Astrocyte of the hippocampus (primary cell): Measurements from ENCODE around the gene PRR7.
"Not testable (repeated sequence)": the region's sequence is repeated elsewhere in the genome, so short reads cannot be mapped to it uniquely, and the experiment has no call there.

Source experiments
- DNase-seq: peaks from one replicate; pipeline ENCODE4 v3.0.0; 2011; ENCODE audit warnings: low read depth, low spot score

Gene PRR7, protein sequence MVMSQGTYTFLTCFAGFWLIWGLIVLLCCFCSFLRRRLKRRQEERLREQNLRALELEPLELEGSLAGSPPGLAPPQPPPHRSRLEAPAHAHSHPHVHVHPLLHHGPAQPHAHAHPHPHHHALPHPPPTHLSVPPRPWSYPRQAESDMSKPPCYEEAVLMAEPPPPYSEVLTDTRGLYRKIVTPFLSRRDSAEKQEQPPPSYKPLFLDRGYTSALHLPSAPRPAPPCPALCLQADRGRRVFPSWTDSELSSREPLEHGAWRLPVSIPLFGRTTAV

DNA sequence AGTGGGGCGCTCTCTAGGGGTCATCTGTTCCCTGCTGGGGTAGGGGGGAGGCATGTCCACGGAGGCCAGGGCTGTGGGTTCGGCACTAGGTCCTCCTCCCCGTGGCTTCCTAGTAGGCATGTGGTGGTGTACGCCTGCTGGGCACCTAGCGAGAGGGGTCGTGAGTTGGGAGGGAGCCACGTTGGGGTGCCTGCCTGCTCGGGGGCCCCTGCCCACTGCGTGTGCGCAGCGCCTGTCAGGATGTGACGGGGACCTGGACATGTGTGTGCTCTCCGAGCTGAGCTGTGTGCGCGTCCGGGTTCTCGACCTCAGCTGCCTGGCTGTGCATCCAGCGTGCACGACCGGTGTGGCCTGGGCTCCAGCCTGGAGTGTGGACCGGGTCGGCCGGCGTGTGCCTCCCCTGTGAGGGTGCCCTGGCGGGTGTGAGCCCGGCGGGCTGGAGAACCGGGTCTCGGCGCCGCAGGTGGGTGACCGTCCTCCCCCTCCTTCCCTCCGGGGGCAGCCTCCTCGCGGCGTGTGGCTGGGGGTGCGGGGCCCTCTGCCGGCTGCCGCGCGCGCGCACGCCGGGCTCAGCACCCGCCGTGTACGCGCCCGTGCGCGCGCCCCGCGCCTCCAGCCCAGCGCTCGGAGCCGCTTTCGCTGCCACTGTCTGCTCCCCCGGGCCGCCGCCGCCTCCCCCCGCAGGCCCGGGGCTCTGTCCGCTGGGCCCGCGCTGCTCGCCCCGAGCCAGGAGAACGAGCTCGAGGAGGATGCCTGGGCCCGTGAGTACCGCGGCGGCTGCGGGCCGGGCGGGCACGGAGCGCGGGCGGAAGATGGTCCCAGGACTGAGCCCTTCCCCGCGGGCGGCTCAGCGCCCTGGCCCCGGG is at the start of gene PRR7:
PRR7 (plus strand) TSS at position 615 of the 866 bp plus-strand sequence. CDS start 8,254 bp downstream, outside the sequence.
- DNase-seq = peak; percentile 93

DNA sequence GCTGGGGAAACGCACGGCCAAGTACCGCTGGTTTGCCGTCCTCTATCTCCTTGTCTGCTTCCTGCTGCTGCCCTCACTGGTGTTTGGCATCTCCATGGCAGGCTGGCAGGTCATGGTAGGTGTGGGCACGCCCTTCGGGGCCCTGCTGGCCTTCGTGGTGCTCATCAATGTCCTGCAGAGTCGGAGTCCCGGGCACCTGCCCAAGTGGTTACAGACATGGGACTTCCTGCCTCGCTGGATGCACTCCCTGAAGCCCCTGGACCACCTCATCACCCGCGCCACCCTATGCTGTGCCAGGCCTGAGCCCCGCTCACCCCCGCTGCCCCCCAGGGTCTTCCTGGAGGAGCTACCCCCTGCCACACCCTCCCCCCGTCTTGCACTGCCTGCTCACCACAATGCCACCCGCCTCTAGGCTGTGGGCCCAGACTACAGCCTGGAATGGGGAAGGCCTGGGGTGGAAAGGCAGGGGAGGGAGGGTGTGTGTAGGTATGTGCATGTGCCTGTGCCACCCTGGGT is 48.7 kb upstream of the PRR7 start:
- DNase-seq = no peak

DNA sequence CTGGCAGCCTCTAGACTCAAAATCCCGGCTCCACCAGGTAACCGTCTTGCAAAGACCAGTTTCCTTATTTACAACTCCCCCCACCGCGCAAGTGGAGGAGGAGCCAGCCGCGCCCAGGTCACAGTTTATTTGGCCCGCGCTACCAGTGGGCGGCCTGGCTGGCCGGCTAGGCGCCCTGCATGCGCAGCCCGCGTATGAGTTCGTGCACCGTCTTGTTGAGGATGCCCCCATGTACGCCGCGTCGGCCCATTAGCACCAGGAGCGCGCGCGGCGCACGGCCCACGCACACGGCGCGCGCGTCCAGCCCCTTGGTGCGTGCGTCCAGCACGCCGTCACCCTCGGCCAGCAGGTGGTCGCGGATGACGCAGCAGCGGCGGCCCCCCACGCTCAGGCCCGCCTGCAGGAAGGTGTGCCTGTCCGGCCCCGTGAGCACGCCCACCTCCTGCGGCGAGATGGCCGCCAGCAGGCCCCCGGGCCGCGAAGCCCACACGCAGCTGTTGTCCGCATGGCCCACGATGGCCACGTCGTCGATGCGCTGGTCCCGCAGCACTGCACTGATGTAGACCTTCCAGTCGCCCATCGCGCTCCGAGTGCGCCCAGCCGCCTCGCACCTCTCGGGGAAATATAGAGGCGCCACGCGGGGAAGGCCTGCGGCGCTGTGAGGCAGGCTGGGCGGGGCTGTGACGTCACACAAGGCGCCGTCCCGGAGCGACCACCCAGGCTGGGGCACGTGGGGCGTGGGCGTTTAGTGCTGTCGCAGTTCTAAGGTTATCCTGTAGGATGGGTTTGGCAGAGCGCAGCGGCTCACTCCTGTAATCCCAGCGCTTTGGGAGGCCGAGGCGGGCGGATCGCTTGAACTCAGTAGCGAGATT is 46.4 kb upstream of the PRR7 start, which contains the start of gene PFN3:
PFN3 (minus strand) TSS at position 665 of the 872 bp plus-strand sequence; CDS start at position 580, 85 bp downstream.
- DNase-seq = peak; percentile 48

DNA sequence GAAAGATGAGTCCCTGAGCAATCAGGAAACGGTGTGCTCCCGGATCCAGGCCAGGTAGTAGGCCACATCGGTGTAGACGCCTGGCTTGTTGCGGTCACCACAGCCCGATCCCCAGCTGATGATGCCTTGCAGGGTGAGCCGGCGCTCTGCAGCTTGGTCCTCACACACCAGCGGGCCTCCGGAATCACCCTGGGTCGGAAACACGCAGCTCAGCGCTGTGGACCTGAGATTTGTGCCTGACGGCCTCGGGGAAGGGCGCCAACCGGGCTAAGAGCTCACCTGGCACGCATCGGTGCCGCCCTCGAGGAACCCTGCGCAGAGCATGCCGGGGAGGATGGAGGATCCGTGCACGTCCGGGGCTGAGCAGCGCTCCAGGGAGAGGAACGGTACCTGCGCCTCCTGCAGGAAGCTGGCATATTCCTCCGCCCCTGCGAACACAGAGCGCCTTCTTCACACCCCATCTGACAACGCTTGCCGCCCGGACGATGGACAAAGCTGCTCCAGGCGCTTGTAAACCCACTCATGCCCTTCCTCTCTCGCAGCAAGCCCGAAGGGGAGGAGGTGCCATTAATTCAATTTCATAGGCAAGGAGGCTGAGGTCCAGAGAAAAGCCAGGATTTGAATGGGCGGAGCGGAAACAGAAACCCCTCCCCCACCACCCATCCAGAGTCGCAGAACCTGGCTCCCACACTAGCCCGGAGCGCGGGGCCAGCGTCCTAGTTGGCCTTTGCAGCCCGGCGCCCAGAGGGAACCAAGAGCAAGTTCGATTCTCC is 44.2 kb upstream of the PRR7 start:
- DNase-seq = peak; percentile 81

DNA sequence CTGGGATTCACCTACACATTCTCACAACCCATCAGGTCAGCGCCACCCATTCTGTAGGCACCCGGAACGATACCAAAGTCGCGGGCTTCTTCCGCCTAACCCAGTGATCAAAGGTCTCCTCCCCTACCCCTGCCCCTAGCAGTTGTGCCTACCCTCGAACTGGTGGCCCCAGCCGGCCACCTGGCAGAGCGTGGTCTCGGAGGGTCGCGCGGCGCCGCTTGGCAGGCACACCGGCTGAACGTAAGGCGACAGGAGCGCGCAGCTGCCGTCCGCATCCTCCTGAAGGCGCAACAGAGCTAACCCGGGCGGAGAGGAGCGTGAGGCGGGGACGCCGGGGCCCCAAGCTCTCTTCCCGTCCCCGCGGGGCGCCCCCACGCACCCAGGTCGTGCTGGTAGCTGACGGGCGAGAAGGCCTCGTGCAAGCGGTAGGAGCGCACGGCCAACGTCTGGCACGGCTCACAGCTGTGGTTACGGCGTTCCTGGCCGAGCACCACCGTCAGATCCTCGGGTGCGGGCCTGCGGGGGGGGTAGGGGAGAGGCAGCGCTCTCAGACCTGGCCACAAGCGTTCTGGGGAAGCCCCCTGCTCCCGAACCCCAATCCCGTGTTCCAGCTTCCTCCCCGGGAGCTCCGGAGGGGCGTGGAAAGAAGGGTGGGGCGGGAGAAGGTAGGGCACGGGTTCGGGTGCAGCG is 43.4 kb upstream of the PRR7 start:
- no peak for DNase-seq

DNA sequence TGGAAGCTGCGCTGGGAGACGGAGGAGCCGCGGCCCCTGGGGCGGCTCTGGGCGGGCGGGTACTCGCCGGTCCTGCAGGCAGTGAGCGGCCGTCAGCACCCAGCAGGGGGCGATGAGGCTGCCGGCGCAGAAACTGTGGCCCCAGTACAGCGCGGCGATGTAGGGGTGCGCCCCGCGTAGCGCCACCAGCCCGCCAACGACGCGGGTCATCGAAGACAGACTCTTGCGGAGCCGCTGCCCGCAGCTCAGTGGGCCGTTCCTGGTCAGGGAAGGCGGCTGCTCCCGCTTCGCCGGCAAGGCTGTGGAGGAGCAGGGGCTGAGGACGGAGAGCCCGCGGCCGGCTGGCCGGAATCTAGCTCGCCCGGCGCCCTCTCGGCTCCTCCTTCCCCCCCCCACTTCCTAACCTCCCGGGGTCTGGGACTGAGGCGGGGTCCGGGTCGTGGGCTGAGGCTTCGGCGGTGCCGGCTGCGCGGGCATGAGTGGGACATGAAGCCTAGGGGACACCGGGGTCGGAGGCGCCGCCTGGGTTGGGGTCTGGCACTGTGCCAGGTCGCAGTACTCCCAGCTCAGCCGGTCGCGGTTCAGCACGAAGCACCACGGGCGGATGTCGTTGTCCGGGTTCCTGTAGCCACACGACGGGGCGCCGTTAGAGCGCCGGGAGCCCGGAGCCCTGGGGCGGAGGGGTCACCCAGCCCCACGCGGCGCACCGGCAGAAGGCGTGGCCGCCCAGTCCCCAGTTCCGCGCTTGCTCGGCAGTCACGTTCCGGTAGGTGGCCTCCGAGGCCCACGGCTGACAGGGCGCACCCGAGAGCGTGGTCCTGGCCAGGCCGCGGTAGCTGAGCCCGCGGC is 42.6 kb upstream of the PRR7 start:
- DNase-seq = peak; percentile 90

DNA sequence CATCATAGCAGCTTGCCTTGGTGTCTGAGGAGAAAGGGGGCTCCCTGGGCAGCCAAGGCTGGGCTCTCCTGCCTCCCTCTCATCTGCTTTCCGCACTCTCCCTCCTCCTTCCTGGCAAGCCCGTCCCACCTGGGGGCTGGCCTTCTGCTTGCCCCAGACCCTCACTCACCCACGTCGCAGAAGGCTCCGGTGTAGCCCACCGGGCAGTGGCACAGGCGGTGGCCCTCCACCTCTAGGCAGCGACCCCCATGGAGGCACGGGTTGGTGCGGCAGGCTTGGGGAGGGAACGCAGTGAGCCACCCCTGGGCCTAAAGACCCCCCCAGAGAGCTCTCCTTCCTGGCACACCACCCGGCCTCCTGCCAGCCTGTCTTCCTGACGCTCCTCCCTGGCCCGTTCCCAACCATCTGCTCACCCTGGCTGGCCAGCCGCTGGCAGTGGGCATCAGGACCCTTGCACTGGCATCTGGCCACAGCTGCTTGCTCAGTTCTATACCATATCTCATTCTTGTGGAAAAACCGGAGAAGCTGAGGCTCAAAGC is 41.9 kb upstream of the PRR7 start:
- no peak for DNase-seq

DNA sequence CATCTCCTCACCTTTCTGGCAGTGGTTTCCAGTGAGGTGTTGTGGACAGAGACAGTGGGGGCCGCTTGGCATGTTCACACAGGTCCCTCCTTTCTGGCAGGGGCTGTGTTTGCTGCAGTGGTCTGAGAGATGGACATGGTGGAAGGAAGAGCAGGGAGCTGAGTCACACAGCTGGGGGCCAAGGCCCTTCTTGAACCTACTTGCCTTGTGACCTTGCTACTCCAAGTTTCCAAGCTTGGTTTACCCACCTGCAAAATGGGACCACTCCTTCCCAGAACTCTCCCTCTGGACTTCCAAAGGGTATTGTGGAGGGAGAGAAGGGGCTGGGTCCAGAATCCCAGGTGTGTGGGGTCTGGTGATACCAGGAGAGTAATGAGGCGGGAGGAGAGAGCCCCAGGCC is 41.3 kb upstream of the PRR7 start:
- no peak for DNase-seq

DNA sequence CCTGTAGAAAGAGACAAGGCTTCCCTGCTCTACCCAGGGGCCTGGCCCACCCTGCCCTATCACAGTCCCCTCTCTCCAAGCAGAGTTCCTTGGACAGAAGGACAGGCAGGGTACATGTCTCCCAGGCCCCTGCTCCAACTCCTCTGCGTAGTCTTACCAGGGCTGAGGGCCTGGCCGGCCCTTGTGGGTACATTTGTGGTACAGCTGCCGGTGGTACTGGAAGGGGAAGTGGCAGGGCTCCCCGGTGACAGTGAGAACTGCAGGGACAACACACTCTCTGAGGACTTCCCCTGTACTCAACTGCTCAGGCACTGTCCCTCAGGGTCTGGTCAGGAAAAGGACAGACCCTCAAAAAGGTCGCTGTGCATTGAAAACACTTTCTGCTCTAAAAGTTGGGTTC is 40.8 kb upstream of the PRR7 start:
- no peak for DNase-seq

DNA sequence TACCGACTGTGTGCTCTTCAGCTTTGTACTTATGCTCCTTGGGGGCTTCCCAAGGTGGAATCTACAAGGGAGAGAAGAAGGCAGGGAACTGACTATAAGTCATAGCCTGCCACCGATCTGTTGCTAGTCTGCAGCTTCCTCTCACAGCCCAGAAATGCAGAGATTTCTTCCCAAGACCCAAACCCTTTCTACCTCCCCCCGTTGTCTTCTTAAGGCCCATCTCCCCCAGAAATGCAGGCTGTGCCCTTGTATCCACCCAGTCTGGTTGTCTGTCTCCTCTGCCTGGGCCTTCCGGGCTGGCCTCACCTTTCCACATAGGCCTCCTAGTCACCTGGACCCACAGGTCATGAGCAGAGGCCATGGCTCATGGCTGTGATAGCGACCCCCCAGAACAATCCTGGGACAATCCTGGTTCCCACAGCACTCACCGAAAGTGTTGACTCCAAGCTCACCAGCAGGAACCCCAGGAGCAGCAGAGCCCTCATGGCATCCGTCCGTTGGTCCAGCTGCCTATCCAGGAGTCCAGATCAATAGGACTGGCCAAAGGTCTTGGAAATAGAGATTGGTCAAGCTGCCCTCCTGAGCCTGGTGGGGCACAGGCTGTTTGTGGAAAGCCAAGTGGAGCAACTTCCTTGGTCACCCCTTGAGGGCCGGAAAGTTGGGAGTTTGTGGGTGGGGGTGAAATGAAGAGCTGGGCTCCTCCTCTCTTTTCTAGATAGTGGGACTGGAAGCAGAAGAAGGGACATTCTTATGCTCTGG is 37.4 kb upstream of the PRR7 start, which contains the start of gene F12:
F12 (minus strand) TSS at position 522 of the 759 bp plus-strand sequence; CDS start at position 485, 37 bp downstream.
- DNase-seq = no peak

DNA sequence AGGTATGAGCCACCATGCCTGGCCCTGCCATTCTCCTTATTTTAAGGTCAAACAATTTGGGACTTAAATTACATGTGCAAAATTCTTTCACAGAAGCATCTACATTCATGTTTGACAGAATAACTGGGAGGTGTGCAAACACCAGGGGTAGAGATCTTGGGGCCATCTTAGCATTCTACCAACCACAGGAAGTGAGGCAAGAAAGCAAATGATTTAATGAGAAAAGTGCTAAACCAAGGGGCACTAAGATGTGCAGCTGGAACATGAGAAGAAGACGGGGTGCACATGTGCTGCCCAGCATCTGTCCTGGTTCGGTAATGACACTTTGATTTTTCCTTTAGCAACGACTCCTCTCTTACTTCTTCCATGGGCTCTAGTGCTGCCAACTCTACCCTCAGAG is 36.0 kb upstream of the PRR7 start:
- DNase-seq = no peak

DNA sequence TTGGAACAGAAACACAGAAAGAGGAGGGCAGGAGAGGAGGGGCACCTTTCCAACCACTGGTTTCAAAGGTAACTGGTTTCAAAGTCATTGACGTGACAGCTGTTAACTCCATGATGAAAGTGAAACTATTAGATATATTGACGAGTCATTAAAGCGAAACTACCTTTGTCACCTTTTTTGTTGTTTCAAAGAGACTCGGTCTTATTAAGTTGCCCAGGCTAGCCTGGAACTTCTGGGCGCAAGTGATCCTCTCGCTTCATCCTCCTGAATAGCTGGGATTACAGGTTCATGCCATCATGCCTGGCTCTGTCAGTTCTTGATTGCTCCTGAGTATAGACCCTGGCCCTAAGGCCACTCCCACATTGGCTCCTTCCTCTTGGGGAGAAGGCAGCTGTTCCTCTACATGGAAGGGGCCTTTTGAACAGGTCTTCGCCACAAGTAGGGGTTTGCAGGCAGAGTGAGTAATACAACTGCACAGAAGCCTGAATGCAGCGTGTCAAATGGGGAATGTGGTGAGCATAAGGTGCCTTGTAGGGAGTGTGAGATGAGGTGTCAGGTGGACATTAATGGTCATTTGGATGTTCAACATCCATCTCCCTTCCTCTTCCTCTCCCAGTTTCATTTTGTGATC is 33.9 kb upstream of the PRR7 start:
- DNase-seq = no peak

DNA sequence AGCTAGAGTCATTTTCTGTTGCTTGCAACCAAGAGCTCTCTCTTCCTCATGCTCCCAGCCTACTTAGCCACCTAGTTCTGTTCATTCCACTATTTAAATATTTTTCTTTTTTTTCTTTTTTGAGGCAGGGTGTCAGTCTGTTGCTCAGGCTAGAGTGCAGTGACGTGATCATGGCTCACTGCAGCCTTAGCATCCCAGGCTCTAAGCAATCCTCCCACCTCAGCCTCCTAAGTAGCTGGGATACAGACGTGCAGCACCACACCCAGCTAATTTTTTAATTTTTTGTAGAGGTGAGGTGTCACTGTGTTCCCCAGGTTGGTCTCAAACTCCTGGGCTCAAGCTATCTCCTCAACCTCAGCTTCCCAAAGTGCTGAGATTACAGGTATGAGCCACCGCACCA is 32.1 kb upstream of the PRR7 start:
- DNase-seq = no peak

DNA sequence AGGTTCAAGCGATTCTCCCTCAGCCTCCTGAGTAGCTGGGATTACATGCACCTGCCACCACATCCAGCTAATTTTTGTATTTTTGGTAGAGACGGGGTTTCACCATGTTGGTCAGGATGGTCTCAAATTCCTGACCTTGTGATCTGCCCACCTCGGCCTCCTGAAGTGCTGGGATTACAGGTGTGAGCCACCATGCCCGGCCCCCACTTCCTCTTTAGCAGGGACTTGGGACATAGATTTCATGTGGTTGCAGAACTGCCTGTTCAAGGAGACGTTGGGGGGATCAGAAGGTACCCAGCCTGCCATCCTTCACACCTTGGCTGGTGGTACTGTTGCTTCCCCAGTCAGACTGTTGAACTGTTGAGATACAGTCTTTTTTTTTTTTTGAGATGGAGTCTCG is 29.5 kb upstream of the PRR7 start:
- DNase-seq = not testable (repeated sequence)

DNA sequence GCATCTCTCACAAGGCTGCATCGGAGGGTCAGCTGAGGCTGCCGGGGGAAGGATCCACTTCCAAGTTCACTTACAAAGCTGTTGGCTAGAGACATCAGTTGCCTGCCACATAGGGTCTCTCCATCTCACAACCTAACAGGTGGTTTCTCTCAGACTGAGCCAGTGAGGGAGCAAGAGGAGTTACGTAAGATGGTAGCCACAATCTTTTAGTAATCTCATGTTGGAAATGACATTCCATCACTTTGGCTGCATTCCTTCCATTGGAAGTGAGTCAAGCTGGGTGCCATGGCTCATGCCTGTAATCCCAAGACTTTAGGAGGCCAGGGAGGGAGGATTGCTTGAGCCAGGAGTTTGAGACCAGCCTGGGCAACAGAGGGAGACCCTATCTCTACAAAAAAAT is 27.6 kb upstream of the PRR7 start:
- DNase-seq = no peak

DNA sequence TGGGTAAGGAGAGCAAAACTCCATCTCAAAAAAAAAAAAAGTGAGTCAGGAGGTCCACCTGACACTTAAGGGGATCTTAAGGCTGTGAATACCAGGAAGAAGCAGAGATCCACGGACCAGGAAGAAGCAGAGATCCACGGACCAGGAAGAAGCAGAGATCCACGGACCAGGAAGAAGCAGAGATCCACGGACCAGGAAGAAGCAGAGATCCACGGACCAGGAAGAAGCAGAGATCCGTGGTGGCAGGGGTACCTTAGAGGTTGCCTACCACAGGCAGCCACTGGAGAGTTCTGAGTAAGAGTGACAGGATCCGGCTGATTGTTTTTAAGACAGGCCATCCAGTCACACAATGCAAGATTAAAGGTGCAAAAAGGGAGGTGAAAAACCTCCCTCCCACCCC is 26.1 kb upstream of the PRR7 start:
- DNase-seq = not testable (repeated sequence)

DNA sequence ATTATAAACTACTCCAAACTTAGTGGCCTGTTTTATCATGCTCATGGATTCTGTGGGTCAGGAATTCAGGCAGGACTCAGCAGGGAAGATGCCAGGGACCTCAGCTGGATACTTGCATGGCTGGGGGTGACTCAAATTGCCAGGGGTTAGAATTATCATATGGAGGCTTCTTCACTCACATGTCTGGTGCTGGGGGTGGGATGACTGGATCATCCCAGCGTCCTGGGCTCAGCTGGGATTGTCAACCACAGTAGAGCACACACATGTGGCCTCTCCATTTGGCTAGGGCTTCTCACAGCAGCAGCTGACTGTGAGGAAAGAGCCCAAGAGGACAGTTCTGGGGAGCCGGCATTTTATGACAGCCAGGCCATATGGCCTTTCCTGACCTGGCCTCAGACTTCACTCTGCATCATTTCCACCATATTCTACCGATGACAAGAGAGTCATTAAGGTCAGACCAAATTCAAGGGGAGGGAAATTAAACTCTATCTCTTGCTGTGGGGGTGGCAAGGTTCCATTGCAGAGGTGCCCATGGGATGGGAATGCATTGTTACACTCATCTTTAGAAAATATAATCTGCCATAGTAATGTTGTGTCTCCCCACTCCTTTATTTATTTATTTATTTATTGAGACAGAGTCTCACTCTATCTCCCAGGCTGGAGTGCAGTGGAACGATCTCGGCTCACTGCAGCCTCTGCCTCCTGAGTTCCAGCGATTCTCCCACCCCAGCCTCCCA is 25.4 kb upstream of the PRR7 start:
- DNase-seq = no peak
